Stimulated activated CD4-positive, alpha-beta T cell treated with anti-CD3 and anti-CD28 coated beads, Interleukin-15, amount 100 ng/mL, for 48 hours (primary cell): ENCODE results near the gene APBB2.

Experiments
- DNase-seq, 2 donors: peaks; one replicate each; pipeline ENCODE4 v3.0.0-alpha.2; 2020; ENCODE audit warnings: low read depth in 2 of 2

APBB2 gene

GRCh38 chr4:41136456-41136855 lies 77.9 kb downstream of the APBB2 start:
- DNase-seq = no peak

DNA sequence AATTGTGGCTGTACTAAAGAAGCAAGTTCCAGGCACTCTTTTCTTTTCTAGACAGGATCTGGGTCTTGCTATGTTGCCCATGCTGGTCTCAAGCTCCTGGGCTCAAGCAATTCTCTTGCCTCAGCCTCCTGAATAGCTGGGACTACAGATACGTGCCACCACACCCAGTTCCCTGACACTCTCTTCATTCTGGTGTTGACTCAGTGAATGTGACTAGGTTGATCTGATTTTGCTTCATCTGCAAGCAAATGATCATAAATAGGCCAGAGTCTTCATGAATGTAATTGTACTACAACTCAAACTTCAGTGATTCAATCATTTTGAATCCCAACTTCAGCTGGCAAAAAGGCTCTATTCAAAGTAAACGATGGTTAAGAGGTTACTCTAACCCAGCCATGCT lies 78.5 kb downstream of the APBB2 start:
- no peak for DNase-seq

DNA sequence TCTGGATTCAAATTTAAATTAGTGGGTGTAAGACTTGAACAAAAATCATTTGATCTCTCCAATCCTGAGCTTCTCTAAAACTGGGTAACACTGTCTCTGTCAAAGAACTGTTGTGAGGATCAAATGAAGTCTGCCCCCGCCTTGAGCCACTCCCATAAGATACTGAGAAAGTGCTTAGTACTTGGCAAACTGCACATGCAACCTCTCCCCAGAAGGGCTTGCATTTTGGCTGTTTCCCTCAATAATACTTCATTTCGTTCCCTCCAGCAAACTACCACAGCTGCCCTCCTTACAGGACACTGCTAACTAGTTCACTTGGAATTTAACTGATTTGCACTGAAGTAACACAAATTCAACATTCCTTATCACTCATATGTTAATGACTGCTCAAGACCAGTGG lies 79.8 kb downstream of the APBB2 start:
- DNase-seq = no peak

DNA sequence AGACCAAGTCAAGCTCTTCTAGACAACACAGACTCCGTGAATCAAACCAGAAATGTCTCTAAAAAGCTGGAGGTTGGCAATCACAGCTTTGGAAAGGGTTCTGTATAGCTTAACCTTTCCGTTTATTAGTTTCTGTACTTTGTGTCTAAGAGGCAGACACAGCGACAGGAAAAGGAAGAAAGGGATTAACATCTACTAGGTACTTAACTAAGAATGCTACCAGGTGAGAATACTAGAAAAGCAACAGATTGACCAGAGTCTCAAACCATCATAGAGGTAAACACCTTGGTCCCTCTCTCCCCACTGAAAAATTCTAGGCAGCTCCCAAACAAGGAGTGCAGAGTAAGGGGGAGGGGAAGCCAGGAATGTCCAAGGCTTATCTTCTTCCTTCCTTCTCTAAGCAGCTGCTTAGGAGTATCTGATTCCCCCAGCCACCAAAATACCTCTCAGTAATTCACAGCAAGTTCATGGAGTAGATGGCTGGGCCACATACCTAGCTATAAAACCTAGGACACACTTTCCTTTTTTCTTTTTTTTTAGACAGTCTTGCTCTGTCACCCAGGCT lies 80.8 kb downstream of the APBB2 start:
- no peak for DNase-seq

- DNase-seq = no peak
Observed at GRCh38 chr4:41132055-41132683, 82.2 kb downstream of the APBB2 start.

DNA sequence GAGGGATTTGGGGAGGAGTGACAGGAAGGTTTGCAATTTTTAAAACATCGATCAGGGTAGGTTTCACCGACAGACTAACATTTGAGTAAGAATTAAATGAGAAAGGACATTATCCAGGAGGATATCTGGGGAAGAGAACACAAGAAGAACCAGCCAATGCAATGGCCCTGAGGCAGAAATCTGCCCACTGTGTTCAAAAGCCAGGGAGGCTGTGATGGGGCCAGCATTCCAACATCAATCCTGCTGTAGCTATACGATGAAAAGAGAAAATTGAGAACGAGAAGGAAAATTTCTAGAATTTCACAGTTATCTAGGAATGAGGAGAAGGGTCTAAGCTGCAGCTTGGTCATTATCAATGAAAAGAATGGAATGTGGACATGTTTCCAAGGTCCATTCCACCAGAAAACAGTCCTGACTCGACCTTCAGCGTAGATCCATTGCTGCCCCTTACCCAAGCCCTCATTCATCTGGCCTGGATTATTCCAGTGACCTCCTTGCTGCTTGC lies 84.4 kb downstream of the APBB2 start:
- DNase-seq = no peak

- DNase-seq = no peak
Observed at GRCh38 chr4:41129128-41129754, 85.1 kb downstream of the APBB2 start.

- no peak for DNase-seq
Observed at GRCh38 chr4:41125558-41126311, 88.6 kb downstream of the APBB2 start.

DNA sequence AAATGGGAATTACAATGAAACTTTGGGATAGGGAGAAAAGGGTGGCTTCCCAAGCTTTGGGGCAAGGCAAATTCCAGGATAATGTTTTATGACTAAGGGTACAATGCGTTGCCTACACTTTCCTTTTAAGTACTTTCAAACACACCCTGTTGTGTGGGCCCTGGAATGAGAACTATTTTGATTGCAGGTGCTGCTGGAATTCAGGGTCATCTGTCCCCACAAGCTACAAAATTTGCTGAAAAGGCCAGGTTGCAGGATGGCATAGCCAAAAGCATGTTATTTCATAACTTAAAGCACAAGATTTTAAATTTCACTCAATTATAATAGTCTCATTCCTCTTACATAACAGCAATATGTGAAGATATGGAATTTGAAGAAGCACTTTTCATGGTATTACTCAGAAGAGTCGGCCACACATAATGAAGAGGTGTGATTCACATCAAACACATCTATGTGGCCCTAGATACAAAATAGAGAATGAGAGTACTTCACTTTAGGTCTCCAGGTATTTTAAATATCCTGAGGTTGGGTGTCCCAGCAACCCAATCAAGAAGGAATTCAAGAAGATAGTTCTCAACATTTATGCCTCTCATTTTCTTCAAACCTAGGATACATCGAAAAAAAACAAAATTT lies 89.3 kb downstream of the APBB2 start:
- no peak for DNase-seq

- DNase-seq = no peak
Observed at GRCh38 chr4:41122775-41123174, 91.6 kb downstream of the APBB2 start.

- no peak for DNase-seq
Observed at GRCh38 chr4:41122309-41122708, 92.0 kb downstream of the APBB2 start.

GRCh38 chr4:41121906-41122305 lies 92.4 kb downstream of the APBB2 start:
- no peak for DNase-seq

DNA sequence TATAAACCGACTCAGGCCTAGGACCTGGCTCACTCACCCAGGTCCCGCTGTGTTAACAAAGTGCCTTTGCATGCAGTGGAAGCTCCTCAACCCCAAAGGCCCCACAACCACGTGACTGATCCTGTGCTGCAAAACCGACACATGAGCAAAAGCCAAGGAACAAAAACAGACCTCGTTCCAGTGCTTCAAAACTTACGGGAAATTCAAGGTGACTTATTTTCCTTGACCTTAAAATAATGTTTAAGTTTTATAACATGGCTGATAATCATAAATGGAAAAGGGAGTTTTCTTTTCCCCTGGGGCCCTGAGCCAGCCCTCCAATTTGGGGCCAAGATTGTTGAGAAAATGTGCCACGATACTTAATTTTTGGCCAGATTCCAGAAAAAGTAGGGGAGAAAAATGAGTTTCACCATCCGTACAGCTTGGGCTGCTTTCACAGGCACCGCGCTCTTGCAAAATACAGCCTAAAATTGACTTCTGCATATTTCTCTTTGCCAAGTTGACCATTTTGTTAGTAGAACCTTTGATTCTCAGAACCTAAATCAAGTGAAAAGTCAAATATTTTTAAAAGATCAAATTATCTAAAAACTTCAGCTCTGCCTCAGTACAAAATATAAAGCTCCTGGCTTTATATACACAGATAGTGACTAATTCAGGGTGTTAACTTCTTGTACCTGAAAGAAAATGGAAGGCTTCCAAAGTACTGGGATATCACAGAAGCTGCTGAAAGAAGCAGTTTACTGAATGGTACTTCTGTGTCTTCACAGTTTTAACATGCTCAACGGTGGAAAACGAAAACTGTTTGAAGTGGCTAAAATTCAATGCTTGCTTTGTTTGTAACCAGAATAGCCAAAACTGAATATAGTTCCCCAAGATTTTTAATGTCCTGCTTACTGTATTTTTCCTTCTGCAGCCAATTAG lies 93.8 kb downstream of the APBB2 start:
- DNase-seq = no peak

- DNase-seq = no peak
Observed at GRCh38 chr4:41119867-41120295, 94.5 kb downstream of the APBB2 start.

GRCh38 chr4:41111791-41112190 lies 102.6 kb downstream of the APBB2 start:
- no peak for DNase-seq

DNA sequence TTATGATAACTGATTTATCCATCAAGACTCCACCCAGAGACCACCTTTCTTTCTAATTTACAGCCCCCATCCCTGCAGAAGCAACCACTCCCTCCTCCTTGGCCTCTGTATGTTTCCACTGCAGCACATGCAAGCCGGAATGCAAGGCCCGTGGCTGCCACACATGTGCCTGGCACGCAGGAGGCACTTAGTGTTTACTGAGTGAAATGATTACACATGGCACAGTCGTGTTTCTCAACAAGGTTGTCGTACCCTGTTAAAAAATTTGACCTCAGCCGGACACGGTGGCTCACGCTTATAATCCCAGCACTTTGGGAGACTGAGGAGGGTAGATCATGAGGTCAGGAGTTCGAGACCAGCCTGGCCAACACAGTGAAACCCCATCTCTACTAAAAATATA lies 104.3 kb downstream of the APBB2 start:
- DNase-seq = no peak

DNA sequence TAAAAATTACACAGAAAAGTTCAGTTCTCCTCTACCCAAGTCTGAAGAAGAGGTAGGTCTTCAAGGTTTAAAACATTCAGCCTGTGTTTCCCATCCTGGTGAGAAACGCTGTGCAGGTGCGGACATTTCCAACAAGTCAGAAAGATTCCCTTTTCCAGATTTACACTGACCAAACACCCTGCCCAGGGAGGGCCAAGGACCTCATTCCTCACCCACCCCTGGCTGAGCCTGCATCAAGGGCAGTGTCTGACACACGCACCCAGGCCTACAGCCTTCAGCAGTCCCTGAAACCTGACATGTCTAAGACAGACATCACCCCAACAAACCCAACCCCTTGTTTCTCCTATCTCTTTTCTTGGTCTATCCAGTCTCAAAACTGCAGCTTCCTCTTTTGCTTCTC lies 105.9 kb downstream of the APBB2 start:
- no peak for DNase-seq

- DNase-seq = no peak
Observed at GRCh38 chr4:41106694-41107419, 107.5 kb downstream of the APBB2 start.

GRCh38 chr4:41106081-41106480 lies 108.3 kb downstream of the APBB2 start:
- no peak for DNase-seq

GRCh38 chr4:41104155-41104554 lies 110.2 kb downstream of the APBB2 start:
- DNase-seq = no peak
